Endothelial cell of umbilical vein (primary cell): ENCODE data around the gene GPR78.

Source experiments
- EZH2 ChIP-seq: IDR thresholded peaks from 2 replicates; pipeline ENCODE4 v1.6.1; 2012; ENCODE audit warnings: borderline replicate concordance, low read depth, mild to moderate bottlenecking, moderate library complexity, low read length, inconsistent platforms; ENCODE audit not compliant: severe bottlenecking
- TF ChIP-seq, protein P1 (sequence below), 2 donors: IDR thresholded peaks; 1 replicate in 1 of 2; 2 replicates in 1 of 2; pipeline ENCODE4 v1.5.1; 2011; ENCODE audit warnings: low read length in 2 of 2, mild to moderate bottlenecking in 2 of 2, moderate library complexity in 2 of 2, control low read depth in 1 of 2, inconsistent platforms in 1 of 2, low read depth in 1 of 2; ENCODE audit not compliant: insufficient read depth in 1 of 2; ENCODE audit errors: extremely low read depth in 1 of 2

DNA sequence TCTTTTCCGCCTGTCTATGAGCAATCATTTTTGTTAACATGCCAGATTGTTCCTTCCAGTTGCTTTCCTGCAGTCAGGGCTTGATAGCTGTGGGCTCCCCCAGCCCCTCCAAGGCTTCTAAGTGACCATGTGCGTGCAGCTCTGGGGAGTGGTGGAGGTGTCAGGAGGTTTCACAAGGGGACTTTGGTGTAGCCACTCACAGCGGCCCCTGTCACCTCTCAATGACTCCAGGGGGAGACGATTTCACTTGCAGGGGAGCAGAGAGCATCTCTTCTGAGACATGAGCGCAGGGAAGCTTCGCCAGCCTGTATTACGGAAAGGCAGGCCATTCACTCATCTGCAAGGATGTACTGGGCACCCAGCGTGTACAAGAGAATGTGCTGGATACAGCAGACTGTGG is 3.1 kb upstream of the GPR78 start:
- TF ChIP-seq EZH2: no peak
- TF ChIP-seq, protein P1, sequence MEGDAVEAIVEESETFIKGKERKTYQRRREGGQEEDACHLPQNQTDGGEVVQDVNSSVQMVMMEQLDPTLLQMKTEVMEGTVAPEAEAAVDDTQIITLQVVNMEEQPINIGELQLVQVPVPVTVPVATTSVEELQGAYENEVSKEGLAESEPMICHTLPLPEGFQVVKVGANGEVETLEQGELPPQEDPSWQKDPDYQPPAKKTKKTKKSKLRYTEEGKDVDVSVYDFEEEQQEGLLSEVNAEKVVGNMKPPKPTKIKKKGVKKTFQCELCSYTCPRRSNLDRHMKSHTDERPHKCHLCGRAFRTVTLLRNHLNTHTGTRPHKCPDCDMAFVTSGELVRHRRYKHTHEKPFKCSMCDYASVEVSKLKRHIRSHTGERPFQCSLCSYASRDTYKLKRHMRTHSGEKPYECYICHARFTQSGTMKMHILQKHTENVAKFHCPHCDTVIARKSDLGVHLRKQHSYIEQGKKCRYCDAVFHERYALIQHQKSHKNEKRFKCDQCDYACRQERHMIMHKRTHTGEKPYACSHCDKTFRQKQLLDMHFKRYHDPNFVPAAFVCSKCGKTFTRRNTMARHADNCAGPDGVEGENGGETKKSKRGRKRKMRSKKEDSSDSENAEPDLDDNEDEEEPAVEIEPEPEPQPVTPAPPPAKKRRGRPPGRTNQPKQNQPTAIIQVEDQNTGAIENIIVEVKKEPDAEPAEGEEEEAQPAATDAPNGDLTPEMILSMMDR (IDR thresholded peaks at IDR 0.05; ENCODE audit: extremely low read depth in 1 of 2, insufficient read depth in 1 of 2, low read depth in 1 of 2, low read length in 2 of 2): no peak
